CD4-positive, alpha-beta T cell treated with Interleukin-4 for 1 hour (primary cell): ENCODE data around the gene TMEM191C.
"Not testable (repeated sequence)": the region's sequence is repeated elsewhere in the genome, so short reads cannot be mapped to it uniquely, and the experiment has no call there.

Source experiments
- DNase-seq, 2 donors: peaks; one replicate each; pipeline ENCODE4 v3.0.0-alpha.2; 2020 to 2022

The TMEM191C gene

DNA sequence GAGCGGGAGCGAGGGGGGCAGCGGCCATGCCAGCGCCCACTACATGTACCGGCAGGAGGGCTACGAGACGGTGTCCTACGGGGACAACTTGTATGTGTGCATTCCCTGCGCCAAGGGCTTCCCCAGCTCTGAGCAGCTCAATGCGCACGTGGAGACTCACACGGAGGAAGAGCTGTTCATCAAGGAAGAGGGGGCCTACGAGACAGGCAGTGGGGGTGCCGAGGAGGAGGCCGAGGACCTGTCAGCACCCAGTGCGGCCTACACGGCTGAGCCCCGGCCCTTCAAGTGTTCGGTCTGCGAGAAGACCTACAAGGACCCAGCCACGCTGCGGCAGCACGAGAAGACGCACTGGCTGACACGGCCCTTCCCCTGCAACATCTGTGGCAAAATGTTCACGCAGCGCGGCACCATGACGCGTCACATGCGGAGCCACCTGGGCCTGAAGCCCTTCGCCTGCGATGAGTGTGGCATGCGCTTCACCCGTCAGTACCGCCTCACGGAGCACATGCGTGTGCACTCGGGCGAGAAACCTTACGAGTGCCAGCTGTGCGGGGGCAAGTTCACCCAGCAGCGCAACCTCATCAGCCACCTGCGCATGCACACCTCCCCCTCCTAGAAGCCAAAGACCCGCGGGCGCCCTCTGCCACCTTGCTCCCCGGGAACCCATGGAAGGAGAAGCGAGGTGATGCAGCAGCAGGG lies 20.9 kb upstream of the TMEM191C start:
- DNase-seq = no peak

DNA sequence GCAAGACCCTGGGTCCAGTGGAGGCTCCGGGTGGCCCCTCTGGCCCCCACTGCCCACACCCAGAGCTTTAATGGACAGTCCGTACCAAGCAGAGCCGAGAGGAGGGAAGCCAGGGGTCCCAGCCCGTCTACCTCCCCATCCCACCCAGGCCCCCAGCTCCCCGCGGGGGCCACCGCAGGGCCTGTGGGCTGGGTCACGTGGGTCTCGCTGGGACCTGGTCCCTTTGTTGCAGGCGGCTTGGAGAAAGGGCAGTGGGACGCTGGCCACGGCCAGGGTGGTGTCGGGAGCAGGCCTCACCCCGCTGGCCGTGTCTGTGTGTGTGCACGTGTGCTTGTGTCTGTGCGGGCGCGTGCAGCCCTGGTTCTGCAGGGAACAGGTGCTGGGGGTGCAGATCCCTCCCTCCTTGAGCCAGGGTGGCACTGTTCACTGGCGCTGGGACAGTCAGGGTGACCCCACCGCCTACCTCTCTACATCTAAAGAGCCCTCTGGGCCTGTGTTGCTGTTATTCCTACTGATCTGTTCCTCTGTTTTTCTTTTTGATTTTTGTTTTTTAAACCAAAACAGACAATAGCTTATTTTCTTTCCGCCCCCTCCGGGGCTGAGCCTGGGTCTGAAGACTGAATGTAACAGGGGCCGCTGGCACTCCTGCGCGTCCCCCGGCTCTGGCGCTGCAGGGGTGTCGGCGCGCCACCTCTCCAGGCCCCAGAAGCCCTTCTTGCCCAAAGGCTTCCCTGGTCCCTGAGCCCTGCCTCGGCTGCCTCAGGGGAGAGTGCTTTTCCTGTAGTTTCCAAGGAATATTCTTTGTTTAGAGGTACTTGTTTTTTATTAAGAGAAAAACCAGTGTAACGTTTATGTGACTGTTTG lies 20.1 kb upstream of the TMEM191C start:
- DNase-seq = no peak

DNA sequence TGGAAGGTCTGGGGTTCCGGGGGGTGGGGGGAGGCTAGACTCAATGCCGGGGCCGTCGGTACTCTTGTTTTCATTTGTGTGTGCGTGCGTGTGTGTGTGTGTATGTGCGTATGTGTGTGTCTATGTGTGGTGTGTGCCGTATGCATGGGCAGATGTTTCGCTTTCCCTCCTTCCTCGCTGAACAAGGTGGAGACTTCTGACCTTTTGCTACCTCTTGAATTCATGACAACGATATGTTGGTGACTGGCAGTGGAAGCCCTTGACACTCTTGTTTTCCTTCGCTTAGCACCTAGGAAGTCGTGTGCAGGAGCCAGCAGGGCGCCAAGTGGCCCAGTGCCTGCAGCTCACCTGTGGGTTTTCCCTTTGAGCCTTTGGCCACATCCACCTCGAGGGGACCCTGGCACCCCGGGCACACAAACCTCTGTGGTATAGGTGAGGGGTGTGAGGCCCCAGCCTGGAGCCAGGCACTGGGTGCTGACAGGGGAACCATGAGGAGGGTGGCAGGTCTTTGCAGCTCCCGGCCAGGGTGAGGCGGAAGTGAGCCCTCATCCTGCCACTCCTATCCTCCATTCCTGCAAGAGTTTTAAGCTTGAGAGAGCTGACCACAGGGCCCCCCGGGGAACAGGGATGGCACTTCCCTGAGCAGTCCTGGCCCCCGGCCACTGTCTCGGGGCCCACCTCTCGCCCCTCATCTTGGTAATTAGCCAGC lies 19.3 kb upstream of the TMEM191C start:
- DNase-seq = no peak

DNA sequence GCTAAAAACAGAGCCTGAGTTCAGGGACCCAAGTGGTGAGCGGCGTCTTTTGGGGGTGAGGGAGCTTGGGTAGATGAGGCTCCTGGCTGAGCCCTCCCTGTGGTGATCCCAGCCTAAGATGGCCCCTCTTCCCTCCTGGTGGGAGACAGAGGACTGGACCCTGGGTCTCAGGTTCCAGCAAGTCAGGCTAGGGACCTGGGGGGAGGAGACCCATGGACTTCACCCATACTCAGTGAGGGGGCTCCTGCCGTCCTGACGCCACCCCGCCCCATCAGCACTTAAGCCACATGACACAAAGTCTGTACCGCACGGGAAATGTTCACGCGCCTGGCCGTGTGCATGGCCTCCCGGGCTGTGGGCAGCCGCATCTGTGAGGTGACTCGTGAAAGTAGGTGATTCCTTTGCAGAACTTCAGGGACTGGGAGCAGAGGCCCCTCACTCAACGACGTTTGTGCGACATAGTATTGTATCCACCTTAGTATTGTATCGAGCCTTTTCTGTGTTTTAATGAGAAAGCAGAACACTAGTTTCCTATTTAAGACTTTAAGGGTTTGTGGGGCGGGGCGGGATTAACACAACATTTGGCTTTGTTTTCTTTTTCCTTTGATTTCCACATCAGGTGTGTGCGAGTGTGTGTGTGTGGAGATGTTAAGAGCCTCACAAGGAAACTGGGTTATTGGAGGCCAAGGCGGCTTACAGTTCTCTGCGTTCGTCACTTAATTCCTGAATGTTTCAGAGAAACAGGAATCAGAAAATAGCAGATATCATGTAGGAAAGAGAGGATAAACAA lies 18.4 kb upstream of the TMEM191C start:
- DNase-seq = no peak

DNA sequence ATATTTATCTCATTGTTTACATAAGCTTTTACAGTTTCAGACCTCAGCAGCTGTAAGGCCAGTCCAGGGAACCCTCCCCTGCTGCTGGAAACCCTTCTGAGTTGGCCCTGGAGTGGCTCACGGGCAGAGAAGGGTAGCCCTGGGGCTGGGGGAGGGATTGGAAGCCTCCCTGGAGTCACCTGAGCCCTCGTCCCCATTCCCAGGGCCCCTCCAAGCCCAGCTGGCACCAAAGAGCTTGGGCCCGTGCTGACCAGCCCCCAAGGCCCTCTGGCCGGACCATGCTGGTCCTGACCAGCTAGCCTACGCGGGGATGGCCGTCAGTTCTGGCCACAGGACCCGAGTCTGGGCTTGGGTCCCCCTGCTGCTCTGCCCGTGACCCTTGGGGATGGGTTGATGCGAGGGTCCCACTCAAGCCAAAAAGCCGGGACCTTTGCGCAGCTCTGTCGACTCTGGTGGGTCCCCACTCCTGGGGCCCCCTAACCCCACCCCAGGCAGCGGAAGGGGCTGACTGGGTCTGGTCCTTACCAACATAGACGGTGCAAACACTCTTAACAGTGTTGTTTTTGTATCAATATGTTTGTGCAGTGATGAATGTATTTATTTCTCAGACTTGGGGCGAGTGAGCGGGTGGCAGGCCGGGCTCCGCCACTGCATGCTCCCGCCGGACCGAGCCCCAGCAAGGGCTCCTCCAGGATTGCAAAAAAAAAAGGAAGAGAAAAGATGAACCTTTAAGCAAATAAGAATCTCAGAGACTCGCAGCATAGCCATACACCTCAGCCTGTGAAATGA lies 17.5 kb upstream of the TMEM191C start:
- no peak for DNase-seq

DNA sequence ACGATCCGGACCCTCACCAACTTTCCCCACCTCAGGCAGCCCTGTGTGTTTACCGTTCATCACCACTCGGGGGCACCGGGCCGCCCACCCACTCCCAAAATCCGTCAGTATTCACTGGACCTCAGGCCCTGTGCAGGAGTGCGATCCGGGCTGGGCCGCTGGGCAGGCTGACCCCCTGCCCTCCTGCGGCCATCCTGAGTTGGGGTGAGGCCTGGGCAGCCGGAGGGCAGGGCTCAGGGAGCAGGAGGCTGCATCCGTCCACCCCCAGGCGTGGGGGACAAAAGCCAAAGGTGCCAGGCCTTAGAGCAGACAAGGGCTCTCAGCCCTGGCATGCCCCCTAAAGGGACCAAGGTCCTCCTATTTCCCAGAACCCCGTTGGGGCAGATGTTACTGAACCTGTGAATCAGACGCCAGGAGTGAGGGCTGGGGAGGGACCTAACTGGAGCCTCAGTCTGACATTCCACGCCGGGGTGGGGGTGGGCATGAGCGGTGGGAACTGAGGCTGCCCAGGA lies 16.8 kb upstream of the TMEM191C start:
- no peak for DNase-seq

DNA sequence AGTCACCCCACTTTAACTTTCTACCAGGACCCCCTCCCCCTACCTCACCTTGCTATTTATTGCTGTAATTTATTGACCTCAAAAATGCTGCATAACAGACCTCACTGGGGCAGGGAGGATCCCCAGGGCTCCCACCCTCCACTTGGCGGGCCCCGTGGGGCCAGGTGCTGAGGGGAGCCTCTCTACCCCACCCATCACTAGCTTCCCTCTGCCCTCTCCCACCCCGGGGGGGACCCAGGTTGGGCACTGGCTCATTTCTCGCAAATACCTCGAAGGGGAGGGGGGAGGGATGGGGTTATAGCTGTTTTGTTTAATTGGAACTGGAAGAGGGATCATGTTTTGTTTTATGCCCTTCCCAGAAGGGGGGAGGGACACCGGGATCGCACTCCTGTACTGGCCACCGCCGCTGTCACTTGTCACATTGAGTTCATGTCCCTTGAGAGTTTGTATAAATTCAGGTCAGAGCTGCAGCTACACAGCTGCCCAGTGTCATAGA lies 16.3 kb upstream of the TMEM191C start:
- no peak for DNase-seq

DNA sequence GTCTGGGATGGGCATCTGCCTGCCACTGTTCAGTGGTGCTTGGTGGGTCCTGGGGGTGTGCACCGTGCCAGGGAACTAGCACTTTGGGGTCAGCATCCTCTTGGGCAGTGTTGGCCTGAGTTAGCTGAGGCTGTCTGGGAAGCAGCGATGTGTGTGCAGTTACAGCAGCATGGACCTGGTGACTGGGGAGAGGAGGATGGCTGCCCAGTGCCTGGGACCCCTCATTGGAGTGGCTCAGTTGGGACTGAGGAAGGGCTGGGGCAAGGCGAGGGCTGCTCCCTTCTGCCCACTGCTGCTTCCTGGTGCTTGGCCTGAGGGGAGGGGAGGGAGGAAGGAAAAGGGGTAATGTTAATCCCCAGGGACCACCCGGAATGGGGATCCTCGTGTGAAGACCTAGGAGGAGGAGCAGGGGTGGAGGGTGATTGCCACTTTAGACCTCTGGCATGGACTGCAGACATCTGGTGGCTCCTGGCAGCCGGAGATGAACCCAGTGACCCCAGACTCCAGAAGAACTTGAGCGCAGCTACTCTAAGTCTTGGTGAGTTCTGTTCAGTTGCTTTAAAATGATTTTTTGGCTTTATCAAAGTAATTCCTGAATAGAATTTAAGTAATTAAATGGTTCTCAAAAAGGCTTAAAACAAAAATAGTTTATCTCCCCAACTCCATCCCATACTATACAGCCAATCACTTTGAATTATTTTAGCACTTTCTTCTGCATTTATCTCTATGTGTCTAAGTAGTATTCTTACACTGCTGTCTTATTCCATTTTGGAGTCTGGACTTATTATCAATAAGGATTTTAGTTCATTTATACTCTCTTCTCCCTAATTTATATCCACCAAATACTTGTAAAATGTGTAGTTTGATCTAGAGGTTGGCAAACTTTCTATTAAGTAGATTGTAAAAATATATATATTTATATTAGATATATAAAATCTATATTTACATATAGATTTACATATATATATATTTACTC lies 15.4 kb upstream of the TMEM191C start:
- DNase-seq = no peak

DNA sequence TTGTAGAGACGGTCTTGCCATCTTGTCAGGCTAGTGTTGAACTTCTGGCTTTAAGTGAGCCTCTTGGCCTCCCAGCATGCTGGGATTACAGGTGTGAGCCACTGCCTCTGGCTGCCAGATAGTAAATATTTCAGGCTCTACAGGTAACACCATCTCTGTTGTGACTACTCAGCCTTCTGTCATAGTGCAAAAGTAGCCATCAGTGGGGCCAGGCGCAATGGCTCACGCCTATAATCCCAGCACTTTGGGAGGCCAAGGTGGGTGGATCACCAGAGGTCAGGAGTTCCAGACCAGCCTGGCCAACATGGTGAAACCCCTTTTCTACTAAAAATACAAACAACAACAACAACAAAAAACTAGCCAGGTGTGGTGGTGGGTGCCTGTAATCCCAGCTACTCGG lies 14.5 kb upstream of the TMEM191C start:
- not testable (repeated sequence) for DNase-seq

DNA sequence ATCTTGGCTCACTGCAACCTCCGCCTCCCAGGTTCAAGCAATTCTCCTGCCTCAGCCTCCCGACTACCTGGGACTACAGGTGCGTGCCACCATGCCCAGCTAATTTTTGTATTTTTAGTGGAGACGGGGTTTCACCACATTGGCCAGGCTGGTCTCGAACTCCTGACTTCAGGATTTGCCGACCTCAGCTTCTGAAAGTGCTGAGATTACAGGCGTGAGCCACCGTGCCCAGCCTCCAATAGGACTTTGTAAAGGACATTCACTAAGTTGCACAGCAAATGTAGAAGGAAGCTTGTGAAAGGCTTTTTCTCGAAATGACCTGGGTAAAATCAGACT lies 12.2 kb upstream of the TMEM191C start:
- not testable (repeated sequence) for DNase-seq

DNA sequence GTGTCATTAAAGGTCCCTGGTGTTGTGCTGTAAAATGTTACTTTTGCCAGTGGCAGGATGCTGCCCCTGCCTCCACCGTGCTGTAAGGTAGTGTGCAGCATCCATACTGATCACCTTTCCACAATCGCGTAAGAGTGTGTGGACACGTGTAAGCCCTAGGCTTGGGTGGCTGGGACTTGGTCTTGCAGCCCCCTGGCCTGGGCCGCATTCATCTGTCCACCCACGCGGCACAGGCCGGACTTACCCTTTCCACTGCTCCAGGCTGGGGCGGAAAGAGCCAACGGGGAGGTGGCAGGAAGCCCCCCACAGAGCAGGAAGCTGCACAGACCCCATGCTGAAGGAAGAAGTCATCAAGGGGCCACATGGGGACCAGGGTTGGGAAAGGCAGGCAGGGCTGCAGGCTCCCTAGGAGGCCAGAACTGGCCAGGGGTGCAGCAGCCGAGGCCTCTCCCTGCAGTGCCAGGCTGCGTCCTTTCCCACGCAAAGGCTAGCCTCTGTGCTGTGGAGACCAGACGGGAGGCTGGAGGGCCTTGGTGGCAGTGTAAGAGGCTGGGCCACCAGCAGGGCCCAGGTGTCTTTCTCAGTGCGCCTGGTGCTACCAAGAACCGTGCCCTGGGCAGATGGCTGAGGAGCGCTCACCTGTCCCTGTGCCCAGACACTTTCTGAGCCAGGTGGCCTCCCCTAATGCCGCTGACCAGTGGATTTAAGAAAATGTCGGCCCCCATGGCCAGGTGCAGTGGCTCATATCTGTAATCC lies 11.7 kb upstream of the TMEM191C start:
- DNase-seq = no peak

DNA sequence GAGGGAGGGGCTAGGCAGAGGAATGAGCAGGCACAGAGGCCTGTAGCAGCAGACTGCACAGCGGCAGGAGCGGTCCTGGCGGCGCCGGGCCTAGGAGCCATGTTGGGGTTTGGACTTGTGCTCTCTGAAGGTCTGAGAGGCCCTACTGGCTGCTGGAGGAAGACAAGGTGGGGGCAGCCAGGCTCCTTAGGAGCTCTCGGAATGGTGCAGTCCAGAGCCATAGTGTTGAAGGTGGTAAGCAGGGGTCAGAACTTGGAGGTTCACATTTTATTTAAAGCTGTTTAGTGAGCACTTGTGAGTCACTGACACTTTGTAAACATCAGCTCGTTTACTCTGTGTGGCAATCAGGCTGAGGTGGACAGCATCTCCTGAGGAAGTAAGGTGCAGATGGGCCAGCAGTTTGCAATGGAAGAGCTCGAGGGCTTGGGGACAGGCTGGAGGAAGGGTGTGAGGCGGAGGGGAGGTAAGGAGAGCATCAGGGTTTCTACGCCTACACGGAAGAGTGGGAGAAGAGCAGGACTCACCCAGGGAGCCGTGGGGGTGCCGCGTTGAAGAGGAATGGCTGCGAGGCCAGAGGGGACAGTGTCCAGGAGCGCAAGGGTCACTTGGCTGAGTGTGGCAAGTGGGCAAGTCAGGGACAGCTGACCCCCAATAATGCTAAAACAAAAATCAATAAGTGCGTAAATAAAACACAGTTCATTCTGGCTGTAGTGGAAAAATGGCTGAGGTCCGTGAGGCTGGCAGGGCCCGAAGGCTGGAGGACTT lies 10.0 kb upstream of the TMEM191C start:
- no peak for DNase-seq

DNA sequence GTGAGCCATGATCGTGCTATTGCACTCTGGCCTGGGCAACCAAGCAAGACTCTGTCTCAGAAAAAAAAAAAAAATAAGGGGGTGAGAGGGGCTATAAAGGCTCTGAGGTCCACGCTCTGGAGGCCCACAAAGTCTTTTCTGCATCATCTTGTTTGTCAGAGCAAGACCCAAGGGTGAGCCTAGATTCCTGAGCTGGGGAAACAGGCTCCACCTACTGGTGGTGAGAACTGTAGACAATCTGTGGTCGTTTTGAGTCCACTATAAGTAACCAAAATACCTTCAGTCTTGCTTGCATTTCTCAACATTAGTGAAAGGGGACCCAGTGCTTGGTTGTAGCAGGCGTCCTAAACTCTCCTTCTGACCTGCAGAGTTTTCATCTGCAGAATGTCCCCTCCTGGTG lies 4.5 kb upstream of the TMEM191C start:
- DNase-seq = not testable (repeated sequence)

DNA sequence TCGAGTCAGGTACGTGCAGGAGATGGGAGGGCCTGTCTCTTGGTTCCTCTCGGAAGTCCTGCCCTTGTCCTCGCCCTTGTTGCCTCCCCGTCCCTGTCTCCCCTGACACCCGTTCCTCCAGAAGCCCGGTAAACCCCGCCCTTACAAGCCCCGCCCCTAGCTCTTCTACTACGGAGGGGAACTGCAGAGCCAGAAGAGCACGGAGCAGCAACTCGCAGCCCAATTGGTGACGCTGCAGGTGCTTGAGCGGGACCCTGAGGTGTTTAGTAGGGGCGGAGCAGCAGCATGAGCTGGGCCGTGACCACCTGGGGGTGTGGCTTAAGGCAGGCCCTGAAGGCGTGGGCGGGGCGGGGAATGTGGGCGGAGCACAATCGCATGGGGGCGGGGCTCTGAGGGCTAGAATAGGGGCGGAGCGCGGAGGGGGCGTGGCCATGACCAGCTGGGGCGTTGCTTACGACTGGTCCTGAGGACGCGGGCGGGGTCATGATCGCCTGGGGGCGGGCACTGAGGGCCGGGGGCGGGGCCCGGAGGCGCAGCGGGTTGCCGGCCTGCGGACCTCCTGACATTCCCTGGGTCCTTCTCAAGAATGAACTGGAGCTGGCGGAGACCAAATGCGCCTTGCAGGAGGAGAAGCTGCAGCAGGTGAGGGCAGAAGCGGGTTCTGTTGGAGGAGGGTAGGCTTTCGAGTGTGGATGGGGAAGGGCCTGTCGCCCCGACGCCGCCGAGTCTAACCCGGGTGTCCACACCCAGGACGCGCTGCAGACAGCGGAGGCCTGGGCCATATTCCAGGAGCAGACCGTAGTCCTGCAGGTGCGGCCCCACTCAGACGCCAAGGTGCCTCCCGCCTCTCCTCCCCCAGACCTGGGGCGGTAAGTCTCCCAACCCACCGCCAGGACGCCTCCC lies 1.3 kb downstream of the TMEM191C start:
- DNase-seq = peak; percentile 95 to 97

DNA sequence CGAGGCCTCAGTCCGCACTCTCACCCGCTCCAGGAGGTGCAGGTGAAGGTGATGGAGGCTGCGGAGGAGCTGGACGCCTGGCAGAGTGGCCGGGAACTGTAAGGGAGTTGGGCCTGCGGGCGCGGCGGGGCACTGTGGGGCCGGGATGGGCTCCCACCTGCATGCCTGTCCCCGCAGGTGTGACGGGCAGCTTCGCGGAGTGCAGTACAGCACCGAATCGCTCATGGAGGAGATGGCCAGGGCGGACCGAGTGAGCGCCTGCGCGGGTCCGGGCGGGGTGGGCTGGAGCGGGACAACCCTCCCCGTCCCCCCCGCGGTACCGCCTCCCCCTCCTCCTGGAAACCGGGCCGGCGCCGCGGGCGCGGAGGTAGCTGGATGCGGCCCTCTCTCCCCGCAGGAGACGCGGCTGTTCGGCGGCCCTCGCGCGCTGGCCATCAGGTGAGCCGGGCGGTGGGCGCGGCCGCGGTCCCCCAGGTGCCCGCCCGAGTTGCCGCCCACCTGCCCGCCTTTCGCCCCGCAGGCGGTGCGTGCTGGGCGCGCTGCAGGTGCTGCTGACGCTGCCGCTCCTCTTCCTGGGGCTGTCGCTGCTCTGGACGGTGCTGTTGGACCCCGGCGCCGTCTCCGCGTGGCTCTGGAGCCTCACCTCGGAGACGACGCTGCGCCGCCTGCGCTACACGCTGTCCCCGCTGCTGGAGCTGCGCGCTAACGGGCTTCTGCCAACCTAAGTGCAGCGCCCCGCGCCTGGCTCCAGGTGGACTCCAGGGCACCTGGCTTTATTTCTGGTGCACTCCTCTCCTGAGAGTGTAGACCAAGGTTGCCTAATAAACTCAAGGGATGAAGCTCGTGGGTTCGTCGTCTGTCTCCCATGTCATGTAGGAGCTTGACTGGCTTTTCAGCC lies 2.2 kb downstream of the TMEM191C start:
- not testable (repeated sequence) for DNase-seq

DNA sequence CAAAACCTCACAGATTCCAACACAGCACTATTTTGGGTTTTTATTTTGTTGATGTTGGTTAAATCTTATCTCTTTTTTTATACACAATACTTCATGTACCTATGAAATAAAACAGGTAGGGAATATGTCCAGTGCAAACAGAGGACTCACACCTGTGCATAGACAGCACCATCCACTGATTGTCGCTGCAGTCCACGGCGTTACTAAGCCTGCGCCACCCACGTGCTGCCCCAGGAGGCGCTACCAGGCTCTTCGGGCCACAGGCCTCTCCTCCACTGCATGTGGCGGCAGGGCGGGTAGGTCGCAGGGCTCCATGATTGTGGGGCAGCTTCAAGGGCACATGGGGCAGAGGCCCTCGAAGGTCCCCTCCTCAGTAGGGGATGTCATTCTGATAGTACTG lies 5.8 kb downstream of the TMEM191C start:
- DNase-seq = not testable (repeated sequence)

DNA sequence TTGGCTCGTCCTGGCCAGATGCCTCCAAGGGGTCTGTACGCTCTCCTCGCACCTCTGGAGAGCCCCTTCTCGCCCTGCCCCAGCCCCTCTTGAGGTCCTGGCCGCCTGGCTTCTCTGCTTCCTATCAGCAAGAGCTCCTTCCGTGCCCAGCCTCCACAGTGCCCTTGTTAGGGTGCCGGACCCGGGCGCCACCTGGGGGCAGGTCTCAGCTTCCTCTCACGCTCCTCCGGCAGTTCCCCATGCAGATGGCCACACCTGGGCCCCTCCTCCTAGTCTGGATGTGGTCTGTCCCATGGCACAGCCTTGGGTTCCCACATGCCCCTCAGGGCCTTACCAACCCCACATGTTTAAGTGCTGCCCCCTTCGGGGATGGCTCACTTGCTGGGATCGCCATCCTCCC lies 6.5 kb downstream of the TMEM191C start:
- not testable (repeated sequence) for DNase-seq
